GM21528 (cell line): ENCODE data around the gene GLI2.

Source experiments
- ATAC-seq: cut with Tn5 transposase; IDR thresholded peaks from one replicate; pipeline ENCODE4 v1.9.1; 2021; ENCODE audit warnings: mild to moderate bottlenecking, moderate library complexity; ENCODE audit not compliant: unreplicated experiment, low FRiP score

GLI2 gene

DNA sequence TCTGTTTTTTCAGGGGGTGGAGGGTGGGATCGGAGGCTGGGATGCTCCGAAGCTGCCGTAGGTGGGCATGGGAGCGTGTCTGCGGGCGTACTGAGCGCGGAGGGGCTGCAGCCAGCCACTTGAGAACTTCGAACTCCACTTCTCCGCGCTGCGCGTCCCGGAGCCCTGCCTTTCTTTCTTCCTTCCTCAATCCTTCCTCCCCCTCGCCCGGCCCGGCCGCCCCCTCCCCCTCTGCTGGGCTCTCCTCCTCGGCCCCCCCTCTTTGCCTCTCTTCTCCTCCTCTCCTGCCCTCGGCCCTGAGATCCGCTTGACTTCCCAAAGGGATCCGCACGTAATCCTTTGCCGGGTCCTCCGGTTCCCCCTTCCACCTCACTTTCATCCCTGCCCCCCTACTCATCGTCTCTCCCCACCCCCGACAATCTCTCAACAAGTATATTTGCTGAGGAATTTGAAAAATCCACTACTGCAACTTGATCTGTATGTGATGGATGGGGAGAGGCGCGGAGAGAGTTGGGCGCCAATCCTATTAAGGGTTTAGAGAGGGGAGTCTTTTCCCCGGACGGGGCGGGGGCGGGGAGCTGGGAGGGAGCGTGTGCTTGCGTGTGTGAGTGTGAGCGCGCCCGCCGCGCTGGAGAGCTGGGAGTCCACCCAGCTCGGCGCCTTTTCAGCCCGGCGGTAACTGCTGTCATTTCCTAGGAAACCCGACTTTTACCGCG, 1.1 kb downstream of the GLI2 start:
- no peak for ATAC-seq

DNA sequence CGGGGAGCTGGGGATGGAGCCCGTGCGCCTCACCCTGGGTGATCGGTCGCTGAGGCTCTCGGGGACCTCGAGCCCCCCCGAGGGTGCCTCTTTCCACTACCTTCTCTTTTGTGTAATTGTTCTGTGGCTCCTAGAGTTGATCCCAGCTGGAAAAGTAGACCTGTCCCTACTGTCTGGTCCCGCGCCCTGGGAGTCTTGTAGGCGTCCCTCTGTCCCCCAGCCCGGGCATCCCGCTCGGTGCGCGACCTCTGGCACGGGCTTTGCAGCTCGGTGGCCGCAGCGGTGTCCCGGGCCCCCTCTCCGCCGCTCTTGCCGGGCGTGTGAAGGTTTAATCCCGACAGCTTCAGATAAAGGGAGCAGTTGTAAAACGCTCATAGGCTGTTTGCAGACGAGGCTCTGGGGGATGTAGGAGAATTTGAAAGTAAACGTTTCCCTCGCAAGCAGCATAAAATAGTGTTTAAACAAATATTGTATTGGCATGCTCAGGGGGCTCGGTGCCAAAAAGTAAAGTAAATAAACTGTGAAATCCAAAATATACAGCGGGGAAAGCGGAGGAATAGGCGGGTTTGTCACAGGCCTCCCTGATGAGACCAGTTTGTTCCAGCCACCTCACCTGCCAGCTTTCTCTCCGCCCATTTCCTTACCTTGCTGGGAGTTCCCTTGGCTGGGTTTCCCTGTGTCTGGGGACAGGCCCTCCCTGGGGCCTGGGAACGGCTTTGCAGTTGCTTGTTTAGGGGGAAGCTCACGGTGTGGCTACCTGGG, 1.9 kb downstream of the GLI2 start:
- no peak for ATAC-seq

DNA sequence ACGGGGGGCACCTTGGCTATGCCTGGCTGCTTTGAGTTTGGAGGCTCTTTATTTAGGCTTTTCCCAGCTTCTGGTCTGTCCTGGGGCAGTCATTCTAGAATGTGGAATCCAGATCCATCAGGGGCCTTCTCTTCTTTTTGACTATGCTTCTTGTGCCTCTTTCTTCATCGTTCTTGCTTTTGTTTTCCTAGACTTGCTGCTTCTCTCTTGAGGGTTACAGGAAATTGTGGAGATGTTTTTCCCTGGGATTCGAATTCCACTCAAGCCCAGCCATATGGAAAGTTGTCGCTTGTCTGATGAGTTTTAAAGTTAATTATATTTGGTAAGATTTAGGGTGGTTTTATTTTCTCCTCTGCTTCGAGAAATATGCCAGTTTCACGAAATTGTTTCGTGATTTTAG, 2.4 kb downstream of the GLI2 start:
- no peak for ATAC-seq

- ATAC-seq: no peak
Observed at GRCh38 chr2:120738786-120739437, 3.2 kb downstream of the GLI2 start.

DNA sequence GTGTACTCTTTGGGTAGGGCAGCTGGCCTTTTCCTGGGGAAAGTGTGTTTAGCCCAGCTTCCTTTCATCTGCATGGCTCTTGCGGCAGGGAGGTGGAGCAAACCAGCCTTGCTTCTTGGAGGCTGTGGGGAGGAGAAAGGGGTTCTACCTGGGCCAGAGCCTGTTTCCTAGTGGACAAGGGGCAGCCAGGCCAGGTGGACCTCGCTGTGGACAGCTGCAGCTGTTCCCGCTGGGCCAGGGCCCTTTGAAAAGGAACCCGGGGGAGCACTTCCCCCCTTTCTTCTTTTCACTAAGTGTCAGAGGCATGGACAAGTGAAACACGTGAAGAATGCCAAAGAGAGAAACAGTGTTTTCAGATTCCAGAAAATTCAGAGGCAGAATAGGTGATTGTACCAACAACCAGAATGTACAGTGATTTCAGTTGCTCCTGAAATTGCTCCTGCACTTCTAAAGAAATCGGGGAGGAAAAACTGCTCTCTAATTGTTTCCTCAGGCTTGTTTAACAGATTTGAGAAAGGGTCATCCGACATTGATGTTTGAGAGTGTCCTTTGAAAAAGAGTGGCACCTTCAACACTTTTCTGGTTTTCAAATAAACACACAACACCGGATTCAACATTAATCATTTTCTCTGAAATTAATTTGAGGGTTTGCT, 3.9 kb downstream of the GLI2 start:
- no peak for ATAC-seq

DNA sequence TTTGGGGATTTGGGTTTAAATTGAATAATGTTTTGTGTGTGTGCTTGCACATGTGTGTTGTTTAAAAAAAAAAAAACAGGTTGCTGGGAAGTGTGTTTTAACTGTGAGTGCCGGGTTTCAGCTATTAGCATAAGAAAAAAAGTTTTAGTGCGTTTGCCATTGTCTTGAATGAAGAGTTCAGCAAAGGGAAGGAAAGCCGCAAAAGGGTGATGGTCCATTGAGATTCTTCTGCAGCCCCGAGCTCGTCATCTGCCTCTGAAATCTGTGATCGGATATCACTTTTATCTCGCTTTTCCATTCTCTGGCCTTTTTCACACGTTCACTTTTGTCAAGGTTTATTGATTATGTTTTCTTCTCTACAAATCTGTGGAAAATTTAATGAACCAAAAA, 4.7 kb downstream of the GLI2 start:
- ATAC-seq: no peak

GRCh38 chr2:120740765-120741524, 5.3 kb downstream of the GLI2 start:
- no peak for ATAC-seq

GRCh38 chr2:120741571-120742561, 6.2 kb downstream of the GLI2 start:
- no peak for ATAC-seq

GRCh38 chr2:120743657-120744056, 8.0 kb downstream of the GLI2 start:
- no peak for ATAC-seq

GRCh38 chr2:120744817-120745216, 9.1 kb downstream of the GLI2 start:
- ATAC-seq: no peak

GRCh38 chr2:120745420-120746111, 9.9 kb downstream of the GLI2 start:
- no peak for ATAC-seq

DNA sequence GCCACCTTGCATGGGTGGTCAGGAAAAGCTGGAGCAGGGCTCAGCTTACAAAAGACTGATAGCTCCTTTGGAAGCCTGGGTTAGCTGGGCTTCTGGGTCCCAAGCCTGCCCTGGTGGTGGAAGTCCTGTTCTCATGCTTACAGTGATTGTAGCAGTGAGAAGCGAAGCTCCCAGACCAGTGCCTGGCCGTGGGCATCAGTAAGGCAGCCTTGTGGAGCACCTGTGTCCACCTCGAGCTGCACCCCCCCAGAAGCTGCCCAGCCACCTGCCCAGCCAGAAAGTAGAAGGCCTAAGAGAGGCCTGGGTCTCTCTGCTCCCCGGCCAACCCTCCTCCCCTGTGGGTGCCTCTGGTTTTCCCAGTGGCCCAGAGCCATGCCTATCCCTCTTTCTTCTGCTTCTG, 10.5 kb downstream of the GLI2 start:
- no peak for ATAC-seq

DNA sequence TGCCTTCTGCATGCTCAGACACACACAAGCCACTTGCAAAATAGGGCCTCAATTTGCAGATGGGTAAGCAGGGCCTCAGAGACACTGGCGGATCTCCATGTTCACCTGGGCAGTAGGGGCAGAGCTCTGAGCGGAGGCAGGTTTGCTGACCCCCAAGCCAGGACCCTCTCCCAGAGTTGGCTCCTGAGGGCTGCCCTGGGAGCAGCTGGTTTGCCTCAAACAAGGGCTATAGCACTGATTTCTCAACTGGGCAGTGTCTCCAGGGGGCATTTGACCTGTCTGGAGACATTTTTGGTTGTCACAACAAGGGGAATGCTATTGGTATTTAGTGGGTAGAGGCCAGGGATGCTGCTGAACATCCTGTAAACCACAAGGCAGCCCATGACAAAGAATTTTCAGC, 11.6 kb downstream of the GLI2 start:
- no peak for ATAC-seq

GRCh38 chr2:120747706-120748105, 12.0 kb downstream of the GLI2 start:
- ATAC-seq: no peak

- ATAC-seq: no peak
Observed at GRCh38 chr2:120748310-120748709, 12.6 kb downstream of the GLI2 start.

GRCh38 chr2:120748741-120749140, 13.1 kb downstream of the GLI2 start:
- ATAC-seq: no peak

DNA sequence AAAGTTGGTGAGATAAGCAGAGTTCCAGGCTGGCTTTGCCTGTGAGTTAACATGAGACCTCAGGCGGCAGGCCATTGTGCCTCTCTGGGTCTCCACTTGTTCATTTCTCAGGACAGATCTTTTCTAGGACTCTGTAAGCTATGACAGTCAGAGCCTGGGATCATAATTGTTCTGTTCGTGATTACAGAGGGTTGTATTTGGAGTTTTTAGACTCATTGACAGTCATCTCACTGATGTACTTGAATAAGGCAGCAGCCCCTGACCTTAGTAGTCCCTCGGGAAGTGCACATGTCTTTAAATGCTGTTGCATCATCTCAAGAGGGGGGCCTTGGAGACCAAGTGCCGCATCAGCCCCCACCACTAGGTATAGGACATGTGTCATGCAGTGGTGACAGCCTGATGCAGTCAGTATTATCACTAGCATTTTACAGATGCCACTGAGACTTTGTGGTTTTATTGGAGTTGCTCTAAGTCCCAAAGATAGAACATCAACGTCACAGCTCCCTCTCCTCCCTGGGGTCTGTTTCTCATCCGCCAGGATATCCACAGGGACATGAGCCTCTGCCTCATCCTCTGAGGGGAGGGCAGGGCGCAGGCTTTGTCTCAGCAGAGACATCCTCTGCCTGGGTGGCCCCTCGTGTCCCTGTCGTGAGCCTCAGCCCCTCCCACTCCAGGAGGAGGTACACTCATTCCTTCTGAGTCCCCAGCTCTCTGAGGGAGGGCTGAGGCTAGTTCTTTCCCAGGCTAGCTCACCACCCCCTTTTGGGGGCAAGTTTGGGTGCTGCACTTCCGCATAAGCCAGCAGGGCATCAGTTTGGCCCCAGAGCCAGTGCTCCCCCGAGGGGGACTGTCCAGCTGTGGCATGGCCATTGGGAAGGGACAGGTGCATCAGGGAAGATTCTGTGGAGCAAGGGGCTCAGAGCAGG, 14.1 kb downstream of the GLI2 start:
- no peak for ATAC-seq
